Stimulated activated CD4-positive, alpha-beta T cell treated with anti-CD3 and anti-CD28 coated beads, Interleukin-1b, Interleukin-23, amount 100 ng/mL, for 1 hour (primary cell): ENCODE measurements around the gene LYPD6.

Source experiments
- DNase-seq, 2 donors: peaks; one replicate each; pipeline ENCODE4 v3.0.0-alpha.2; 2020; ENCODE audit warnings: low read depth in 2 of 2

The LYPD6 gene

GRCh38 chr2:149507974-149508373 lies 177.6 kb downstream of the LYPD6 start:
- DNase-seq, result no peak

GRCh38 chr2:149513461-149513860 lies 183.1 kb downstream of the LYPD6 start:
- no peak for DNase-seq
